Activated naive CD4-positive, alpha-beta T cell treated with anti-CD3 and anti-CD28 coated beads, Interleukin-2, amount 10 ng/mL, durations not matched to agents 7 days and 5 days (primary cell): ENCODE results near the gene MAP1B.

Experiments used
- CTCF ChIA-PET: fragments of 350-600 bp; sonication (Branson Sonifier 250); formaldehyde crosslinking; loops from one replicate; lab custom pipeline; 2021; ENCODE audit warnings: antibody characterized with exemption; lab: Charles Lee
- DNase-seq: peaks from one replicate; pipeline ENCODE4 v3.0.0-alpha.2; 2020
- H3K27ac Mint-ChIP-seq: one replicate; pipeline ENCODE4 v1.8.0; 2021; ENCODE audit warnings: mild to moderate bottlenecking, moderate library complexity, mixed read lengths
- H3K27me3 Mint-ChIP-seq: one replicate; pipeline ENCODE4 v1.8.0; 2021; ENCODE audit warnings: mild to moderate bottlenecking, mixed read lengths
- H3K36me3 Mint-ChIP-seq: one replicate; pipeline ENCODE4 v1.8.0; 2021; ENCODE audit warnings: mixed read lengths
- H3K4me1 Mint-ChIP-seq: one replicate; pipeline ENCODE4 v1.8.0; 2021; ENCODE audit warnings: mixed read lengths
- H3K4me3 Mint-ChIP-seq: one replicate; pipeline ENCODE4 v1.8.0; 2021; ENCODE audit warnings: mild to moderate bottlenecking, moderate library complexity, mixed read lengths
- H3K9me3 Mint-ChIP-seq: one replicate; pipeline ENCODE4 v1.8.0; 2021; ENCODE audit warnings: mixed read lengths

MAP1B gene

DNA sequence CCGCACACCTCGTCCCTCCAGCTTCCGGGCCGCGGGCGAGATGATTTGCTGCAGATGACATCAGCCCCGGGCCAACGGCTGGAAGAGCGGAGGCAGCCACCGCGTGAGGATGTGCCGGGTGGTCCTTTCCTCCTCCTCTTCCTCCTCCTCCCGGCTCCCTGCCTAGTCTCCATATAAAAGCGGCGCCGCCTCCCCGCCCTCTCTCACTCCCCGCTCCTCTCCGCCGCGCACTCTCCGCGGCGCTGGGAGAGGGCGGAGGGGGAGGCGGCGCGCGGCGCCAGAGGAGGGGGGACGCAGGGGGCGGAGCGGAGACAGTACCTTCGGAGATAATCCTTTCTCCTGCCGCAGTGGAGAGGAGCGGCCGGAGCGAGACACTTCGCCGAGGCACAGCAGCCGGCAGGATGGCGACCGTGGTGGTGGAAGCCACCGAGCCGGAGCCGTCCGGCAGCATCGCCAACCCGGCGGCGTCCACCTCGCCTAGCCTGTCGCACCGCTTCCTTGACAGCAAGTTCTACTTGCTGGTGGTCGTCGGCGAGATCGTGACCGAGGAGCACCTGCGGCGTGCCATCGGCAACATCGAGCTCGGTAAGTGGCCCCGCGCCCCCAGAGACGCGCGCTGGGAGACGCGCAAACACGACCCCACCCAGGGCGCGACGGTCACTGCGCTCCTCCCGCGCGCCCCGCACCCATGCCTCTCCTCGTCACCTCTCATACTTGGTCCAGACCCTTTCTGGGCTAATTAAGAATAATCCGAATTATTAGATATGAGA is at the start of gene MAP1B:
Gene MAP1B, plus strand, starts transcription at position 345 of the 770 bp plus-strand sequence. Its CDS starts 57 bp downstream, at position 402.
- CTCF ChIA-PET, result no interaction called here
- H3K4me3 Mint-ChIP-seq, result peak within 1 kb of the TSS; percentile 12
- H3K27me3 Mint-ChIP-seq, result peaks cover 64% of the 10 kb centered on the region
- H3K27ac Mint-ChIP-seq, result no peak within 1 kb of the TSS
- no peak for DNase-seq
- peaks cover 8% of the 10 kb centered on the region for H3K4me1 Mint-ChIP-seq
- no peaks in the 10 kb centered on the region for H3K9me3 Mint-ChIP-seq
- no peaks in the 10 kb centered on the region for H3K36me3 Mint-ChIP-seq

DNA sequence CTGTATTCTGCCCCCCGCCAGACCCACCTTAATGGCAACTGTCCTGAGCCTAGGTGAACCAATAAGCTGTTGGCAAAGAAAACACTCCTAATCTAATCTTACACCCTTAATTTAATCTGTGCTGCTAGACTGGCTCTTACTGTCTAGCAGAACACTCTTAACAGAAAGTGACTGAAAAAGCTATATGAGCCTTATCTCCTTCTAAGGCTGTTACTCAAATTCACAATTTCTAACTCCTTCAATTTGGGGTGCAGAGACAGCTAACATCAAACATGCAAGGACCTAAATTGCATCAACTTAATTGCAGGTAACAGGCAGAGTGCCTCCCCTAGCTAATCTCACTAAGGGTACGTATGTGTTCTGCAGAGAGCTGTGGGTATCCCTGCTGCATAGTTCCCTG is 49.5 kb upstream of the MAP1B start:
- Mint-ChIP-seq H3K27me3 (no peaks in the 10 kb centered on the region), H3K27ac (no peak overlapping the region), H3K36me3 (no peaks in the 10 kb centered on the region), H3K4me1 (no peaks in the 10 kb centered on the region), H3K4me3 (no peak overlapping the region), H3K9me3 (no peaks in the 10 kb centered on the region)
- CTCF ChIA-PET, result interaction anchor here (0.5 kb wide), 1 partner anchor 53 kb away, joined by 3 read pairs; no protein-coding TSS in a partner anchor
- no peak for DNase-seq

DNA sequence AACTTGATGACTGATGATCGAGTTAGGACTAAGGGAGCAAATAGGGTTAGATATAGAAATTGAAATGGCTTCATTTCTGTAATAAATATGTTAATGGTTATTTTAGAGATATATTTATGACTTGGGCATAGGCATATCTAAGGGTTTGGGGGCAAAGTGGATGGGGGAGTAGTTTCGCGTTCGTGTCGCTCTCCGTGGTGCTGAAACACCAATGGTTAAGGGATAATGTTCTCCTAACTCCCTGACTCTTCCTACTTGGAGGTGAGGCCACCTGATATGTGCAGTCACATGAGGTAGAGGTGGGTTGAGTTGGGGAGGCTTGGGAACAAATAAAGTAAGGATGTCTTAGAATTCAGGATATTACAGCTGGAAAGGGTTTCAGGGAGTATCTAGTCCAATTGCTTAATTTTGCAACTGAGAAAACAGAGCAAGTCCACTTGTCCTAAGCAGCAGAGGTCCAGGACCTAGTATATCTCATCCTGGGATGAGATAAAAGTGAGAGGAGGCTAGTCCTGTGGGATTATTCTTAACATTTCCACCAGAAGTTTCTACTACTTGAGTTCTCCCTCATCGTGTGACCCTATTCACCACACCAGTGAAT is 44.0 kb upstream of the MAP1B start:
- Mint-ChIP-seq H3K36me3 (no peaks in the 10 kb centered on the region), H3K4me3 (no peak overlapping the region), H3K27ac (no peak overlapping the region), H3K4me1 (no peaks in the 10 kb centered on the region), H3K27me3 (peaks cover 6% of the 10 kb centered on the region), H3K9me3 (no peaks in the 10 kb centered on the region)
- DNase-seq, result peak; percentile 53
- CTCF ChIA-PET, result no interaction called here

DNA sequence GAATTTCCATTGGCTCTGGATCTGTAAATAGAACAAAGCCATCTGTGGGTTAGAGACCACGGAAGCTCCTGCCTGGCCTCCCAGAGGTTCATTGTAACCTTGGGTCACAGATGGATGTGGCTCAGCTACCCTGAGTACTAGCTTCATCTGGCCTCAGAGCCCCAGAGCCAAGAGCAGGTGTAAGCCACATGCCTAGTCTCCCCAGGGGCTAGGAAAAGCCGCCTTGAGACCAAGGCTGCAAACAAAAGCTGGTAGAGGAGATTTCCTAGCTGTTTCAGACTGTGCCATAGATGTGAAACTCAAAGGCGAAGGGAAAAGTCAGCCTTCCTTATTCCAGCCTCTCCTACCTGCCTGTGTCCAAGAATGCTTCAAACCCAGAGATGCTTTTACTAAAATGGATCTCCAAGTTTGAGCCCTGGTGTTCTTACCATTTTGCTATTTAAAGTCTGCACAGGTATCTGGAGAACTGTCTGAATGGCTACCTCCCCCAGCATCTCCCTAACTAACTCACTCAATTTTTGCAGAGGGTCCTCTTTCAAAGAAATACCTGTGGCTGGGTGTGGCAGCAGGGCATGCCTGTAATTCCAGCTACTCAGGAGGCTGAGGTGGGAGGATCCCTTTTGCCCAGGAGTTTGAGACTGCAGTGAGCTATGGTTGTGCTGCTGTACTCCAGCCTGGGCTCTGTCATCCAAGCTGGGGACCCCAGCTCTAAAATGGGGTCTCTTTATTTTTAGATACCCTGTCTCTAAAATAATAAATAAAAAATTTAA is 42.3 kb upstream of the MAP1B start:
- CTCF ChIA-PET, result no interaction called here

DNA sequence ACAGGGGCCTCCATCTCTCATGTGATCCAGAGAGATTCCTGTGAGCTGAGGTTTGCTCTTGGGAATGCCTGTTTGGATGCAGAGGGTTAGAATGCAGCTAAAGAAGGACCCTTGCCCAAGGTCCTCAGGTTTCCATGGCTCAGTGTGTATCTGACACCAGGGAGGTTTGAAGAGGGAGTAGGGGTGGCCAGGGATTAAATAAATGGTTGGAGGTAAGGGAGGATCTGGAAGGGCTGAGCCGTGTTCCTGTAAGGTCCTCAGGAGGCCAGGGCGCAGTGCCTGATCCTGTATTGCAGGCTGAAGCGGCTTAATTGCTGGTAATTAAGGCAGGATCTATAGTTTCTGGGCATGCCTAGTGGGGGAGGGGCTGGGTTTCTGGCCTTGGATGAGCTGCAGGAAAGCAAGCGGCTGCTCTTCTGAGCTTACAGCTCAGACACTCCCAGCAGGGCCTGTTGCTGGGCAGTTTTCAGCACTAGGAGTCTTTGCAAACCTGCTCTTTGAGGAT is 41.5 kb upstream of the MAP1B start:
- H3K27me3 Mint-ChIP-seq, result peaks cover 6% of the 10 kb centered on the region
- no peak overlapping the region for H3K4me3 Mint-ChIP-seq
- CTCF ChIA-PET, result no interaction called here
- H3K9me3 Mint-ChIP-seq, result no peaks in the 10 kb centered on the region
- H3K4me1 Mint-ChIP-seq, result no peaks in the 10 kb centered on the region
- DNase-seq, result no peak
- H3K27ac Mint-ChIP-seq, result no peak overlapping the region
- H3K36me3 Mint-ChIP-seq, result no peaks in the 10 kb centered on the region

More for the DNA sequence above, 42.3 kb upstream of the MAP1B start:
- no peaks in the 10 kb centered on the region for H3K36me3 Mint-ChIP-seq
- no peak overlapping the region for H3K27ac Mint-ChIP-seq
- DNase-seq, result no peak
- no peak overlapping the region for H3K4me3 Mint-ChIP-seq
- no peaks in the 10 kb centered on the region for H3K4me1 Mint-ChIP-seq
- H3K27me3 Mint-ChIP-seq, result peaks cover 6% of the 10 kb centered on the region
- no peaks in the 10 kb centered on the region for H3K9me3 Mint-ChIP-seq

DNA sequence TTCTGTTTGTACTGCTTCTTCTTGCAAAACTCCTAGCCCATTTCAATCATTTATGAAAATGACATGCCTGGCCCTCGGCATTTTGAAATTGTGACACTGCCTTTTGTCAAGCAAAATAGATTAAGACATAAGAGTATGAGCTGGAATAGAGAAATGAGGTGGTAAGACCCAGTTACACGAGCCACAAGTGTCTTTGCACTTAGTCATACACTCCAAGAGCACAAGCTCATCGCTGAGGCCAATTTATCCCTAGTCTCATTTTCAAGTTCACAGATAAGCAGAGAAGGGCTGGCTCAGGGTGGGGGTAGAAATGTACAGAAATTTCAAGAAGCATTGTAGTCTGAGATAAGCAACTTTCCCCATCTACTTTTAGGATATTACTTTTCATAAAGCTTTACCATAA is 40.6 kb upstream of the MAP1B start:
- CTCF ChIA-PET, result no interaction called here
- H3K36me3 Mint-ChIP-seq, result no peaks in the 10 kb centered on the region
- DNase-seq, result no peak
- no peaks in the 10 kb centered on the region for H3K4me1 Mint-ChIP-seq
- peaks cover 6% of the 10 kb centered on the region for H3K27me3 Mint-ChIP-seq
- H3K4me3 Mint-ChIP-seq, result no peak overlapping the region
- no peak overlapping the region for H3K27ac Mint-ChIP-seq
- no peaks in the 10 kb centered on the region for H3K9me3 Mint-ChIP-seq

DNA sequence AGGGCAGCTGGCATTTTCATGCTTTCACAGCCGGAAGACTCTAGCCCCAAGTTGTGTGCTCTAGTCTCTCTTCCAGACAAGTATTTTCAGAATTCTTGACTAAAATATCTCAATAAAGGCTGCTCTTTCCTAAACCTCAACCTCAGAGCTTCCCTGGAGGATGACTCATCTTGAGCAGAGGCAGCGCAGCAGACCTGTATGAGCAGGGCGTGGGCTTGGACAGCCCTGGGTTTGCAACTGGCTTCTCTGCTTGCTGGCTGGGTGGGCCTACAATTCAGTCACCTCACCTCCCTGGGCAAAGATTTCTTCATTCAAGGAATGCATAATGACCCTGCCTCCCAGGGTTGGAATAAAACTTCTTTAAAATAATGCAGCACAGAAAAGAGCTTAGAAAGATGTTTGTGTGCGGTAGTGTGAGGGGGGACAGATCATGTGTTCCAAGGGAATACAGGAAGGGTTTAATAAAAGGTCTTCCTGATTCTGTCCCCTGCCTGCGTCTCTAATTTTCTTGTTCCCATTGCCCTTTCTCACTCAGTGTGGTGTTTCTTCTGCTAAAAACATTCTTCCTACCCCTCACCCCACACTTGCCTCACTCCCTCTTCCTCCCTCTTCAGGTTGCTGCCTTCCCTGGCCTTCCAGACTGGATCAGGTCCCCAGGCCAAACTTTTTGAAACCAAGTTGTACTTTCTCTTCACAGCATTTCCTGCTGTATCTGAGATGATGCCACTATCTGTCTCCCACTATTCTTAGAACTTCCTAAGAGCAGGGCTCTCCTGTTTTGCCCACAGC is 39.4 kb upstream of the MAP1B start:
- Mint-ChIP-seq H3K36me3 (no peaks in the 10 kb centered on the region), H3K9me3 (no peaks in the 10 kb centered on the region), H3K27me3 (peaks cover 6% of the 10 kb centered on the region), H3K4me1 (no peaks in the 10 kb centered on the region), H3K27ac (no peak overlapping the region), H3K4me3 (no peak overlapping the region)
- no peak for DNase-seq
- CTCF ChIA-PET, result no interaction called here

DNA sequence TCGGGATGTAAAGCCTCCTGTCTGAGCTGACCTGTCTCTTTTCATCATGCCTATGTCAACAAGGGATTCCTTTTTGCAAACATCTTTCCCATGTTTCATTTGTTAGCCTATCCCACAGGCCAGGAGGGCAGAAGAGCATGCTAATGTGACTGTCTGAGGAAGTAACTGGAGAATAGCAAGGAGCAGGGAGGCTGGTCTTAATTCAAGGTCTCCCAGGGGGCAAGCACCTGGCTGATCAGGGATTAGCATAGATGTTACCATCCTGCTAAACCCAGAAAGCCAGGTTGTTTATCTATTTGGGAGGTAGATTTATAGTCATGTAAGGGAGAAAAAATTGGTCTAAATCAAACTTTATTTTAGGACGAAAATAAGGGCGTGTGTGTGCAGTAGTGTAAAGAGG is 36.7 kb upstream of the MAP1B start:
- Mint-ChIP-seq H3K4me1 (no peaks in the 10 kb centered on the region), H3K9me3 (no peaks in the 10 kb centered on the region), H3K4me3 (no peak overlapping the region), H3K27ac (no peak overlapping the region), H3K36me3 (no peaks in the 10 kb centered on the region), H3K27me3 (peaks cover 5% of the 10 kb centered on the region)
- CTCF ChIA-PET, result no interaction called here
- no peak for DNase-seq

DNA sequence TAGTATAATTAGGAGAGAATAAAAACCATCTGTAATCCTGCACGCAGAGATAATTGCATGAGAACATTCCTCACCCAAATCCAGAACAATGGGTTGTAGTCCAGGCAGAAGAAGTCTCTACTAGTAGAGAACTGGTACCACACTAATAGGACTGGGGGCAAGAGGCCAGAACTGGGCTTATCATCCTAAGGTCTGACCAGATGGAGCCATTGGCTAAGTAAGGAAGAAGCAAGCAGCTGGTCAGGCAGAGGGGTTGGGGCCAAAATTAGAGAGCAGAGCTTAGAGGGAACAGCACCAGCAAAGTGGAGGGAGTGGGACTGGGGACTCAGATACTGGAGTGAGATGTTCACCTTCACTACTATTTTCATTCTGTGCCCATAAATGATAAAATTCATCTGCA is 35.4 kb upstream of the MAP1B start:
- no peaks in the 10 kb centered on the region for H3K9me3 Mint-ChIP-seq
- H3K27ac Mint-ChIP-seq, result no peak overlapping the region
- no peaks in the 10 kb centered on the region for H3K4me1 Mint-ChIP-seq
- no peaks in the 10 kb centered on the region for H3K36me3 Mint-ChIP-seq
- CTCF ChIA-PET, result no interaction called here
- no peak overlapping the region for H3K4me3 Mint-ChIP-seq
- DNase-seq, result no peak
- no peaks in the 10 kb centered on the region for H3K27me3 Mint-ChIP-seq

DNA sequence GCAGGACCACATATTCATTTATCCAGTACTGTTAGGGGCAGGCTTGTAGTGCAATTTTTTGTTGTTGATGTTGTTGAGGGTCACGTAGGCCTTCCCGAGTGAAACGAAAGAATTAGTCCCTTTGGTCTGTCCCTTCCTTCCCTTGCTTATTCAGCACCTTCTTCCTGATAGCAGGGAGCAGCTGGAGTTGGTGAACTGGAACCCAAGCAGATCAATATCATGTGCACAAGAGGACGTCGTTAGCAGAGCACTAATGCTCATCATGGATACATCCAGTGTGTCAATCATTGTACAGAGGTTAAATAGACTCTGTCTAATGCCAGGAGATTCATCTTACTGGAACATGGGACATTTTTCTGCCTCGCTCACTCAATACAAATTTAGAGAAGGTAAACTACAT is 33.0 kb upstream of the MAP1B start:
- H3K36me3 Mint-ChIP-seq, result no peaks in the 10 kb centered on the region
- CTCF ChIA-PET, result no interaction called here
- no peaks in the 10 kb centered on the region for H3K9me3 Mint-ChIP-seq
- DNase-seq, result no peak
- H3K4me3 Mint-ChIP-seq, result no peak overlapping the region
- H3K27ac Mint-ChIP-seq, result no peak overlapping the region
- H3K27me3 Mint-ChIP-seq, result peaks cover 2% of the 10 kb centered on the region
- no peaks in the 10 kb centered on the region for H3K4me1 Mint-ChIP-seq

DNA sequence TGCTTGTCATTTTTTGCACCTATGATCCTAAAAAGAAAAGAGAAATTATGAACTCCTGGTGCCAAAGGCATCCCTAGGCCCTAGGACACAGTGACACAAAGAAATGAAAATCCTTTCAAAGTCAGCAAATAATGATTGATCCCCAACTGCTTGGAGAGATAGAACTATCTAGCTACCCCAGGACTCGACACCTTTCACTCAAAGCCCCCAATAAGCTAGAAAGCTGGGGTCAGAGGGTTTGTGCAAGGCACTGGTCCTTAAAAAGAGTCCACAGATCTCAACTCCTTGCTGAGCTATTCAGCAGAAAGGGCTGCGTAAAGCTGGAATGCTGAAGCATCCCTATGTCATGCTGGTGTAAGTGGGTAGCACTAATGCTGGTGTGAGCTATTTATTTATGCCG is 31.8 kb upstream of the MAP1B start:
- DNase-seq, result no peak
- Mint-ChIP-seq H3K27ac (no peak overlapping the region), H3K27me3 (peaks cover 4% of the 10 kb centered on the region), H3K9me3 (no peaks in the 10 kb centered on the region), H3K36me3 (no peaks in the 10 kb centered on the region), H3K4me3 (no peak overlapping the region), H3K4me1 (no peaks in the 10 kb centered on the region)
- CTCF ChIA-PET, result no interaction called here

DNA sequence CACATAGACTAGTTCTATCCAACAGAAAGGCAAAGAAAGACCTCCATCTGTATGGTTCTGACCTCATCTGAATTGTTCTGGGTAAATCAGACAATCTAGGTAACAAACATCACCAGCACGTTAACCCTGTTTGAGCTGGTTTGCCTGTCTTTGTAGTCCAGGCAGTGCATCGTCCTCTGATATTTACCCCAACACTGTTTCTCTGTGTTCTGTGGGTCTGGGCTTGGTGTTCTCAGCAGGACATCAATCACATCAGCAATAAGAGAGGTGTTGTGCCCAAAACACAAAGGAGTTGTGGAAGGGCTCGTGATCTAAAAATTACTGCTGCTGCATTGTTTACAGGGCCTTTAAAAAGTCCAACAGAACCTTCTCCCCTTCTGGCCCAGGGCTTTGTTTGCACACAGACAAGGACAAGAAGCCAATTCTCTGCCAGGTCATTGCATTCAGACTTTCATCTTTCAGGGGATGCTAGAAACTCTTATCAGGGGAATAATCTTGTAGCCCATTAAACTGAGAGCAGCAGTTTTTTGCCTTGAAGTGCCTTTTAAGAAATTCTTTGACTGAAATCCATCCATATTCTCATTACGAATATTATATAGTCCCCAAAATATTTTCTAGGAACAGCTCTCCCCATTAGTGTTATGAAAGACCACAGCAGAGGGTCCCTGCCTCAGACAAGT is 30.5 kb upstream of the MAP1B start:
- CTCF ChIA-PET, result no interaction called here
- DNase-seq, result no peak
- no peak overlapping the region for H3K27ac Mint-ChIP-seq
- H3K4me1 Mint-ChIP-seq, result no peaks in the 10 kb centered on the region
- H3K4me3 Mint-ChIP-seq, result no peak overlapping the region
- H3K36me3 Mint-ChIP-seq, result no peaks in the 10 kb centered on the region
- H3K9me3 Mint-ChIP-seq, result no peaks in the 10 kb centered on the region
- H3K27me3 Mint-ChIP-seq, result peaks cover 4% of the 10 kb centered on the region

DNA sequence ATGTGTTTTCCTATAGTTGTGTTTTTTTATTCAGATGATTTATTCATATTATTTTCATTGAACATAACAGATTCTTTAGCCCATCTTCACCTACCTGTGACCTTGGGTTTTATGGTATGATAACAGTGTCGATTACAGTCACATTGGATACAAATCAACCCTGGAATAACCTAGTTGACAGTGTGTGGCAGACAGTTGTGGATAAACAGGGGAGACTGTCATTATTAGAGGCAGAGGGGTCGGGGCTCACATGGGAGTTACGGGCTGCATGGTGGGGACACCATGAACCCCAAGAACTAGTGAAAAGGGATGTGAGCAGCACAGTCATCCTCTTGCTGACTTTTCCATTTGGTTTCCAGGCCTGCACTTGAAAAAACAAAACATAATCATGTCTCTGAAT is 29.9 kb upstream of the MAP1B start:
- CTCF ChIA-PET, result no interaction called here
- no peaks in the 10 kb centered on the region for H3K36me3 Mint-ChIP-seq
- no peak for DNase-seq
- no peak overlapping the region for H3K27ac Mint-ChIP-seq
- H3K4me1 Mint-ChIP-seq, result no peaks in the 10 kb centered on the region
- peaks cover 8% of the 10 kb centered on the region for H3K27me3 Mint-ChIP-seq
- H3K4me3 Mint-ChIP-seq, result no peak overlapping the region
- H3K9me3 Mint-ChIP-seq, result no peaks in the 10 kb centered on the region
